Dedifferentiated amniotic fluid mesenchymal stem cell (primary cell): ENCODE measurements around the gene TMBIM6.
"Not testable (repeated sequence)": the region's sequence is repeated elsewhere in the genome, so short reads cannot be mapped to it uniquely, and the experiment has no call there.

Source experiments
- DNase-seq: peaks from one replicate; pipeline ENCODE4 v3.0.0-alpha.2; 2016; ENCODE audit errors: extremely low spot score

Gene TMBIM6

GRCh38 chr12:49776858-49777257 lies 35.5 kb downstream of the TMBIM6 start:
- no peak for DNase-seq

- no peak for DNase-seq
Measured at GRCh38 chr12:49777341-49777740, 36.0 kb downstream of the TMBIM6 start.

GRCh38 chr12:49777800-49778748 lies 36.7 kb downstream of the TMBIM6 start:
- DNase-seq, result no peak

GRCh38 chr12:49779581-49779980 lies 38.2 kb downstream of the TMBIM6 start:
- DNase-seq, result no peak

- not testable (repeated sequence) for DNase-seq
Measured at GRCh38 chr12:49780914-49781313, 39.6 kb downstream of the TMBIM6 start.

GRCh38 chr12:49783917-49784676 lies 42.7 kb downstream of the TMBIM6 start:
- DNase-seq, result peak; percentile 83

GRCh38 chr12:49784756-49785409 lies 43.5 kb downstream of the TMBIM6 start:
- DNase-seq, result peak; percentile 20

GRCh38 chr12:49787672-49788071 lies 46.3 kb downstream of the TMBIM6 start:
- DNase-seq, result no peak

- DNase-seq, result no peak
Measured at GRCh38 chr12:49789992-49790391, 48.6 kb downstream of the TMBIM6 start.

GRCh38 chr12:49790741-49791555 lies 49.6 kb downstream of the TMBIM6 start:
- DNase-seq, result no peak

GRCh38 chr12:49791700-49792099 lies 50.3 kb downstream of the TMBIM6 start:
- DNase-seq, result no peak

- no peak for DNase-seq
Measured at GRCh38 chr12:49792181-49792970, 51.0 kb downstream of the TMBIM6 start.

GRCh38 chr12:49792976-49793580 lies 51.7 kb downstream of the TMBIM6 start:
- no peak for DNase-seq

- DNase-seq, result no peak
Measured at GRCh38 chr12:49793620-49794019, 52.3 kb downstream of the TMBIM6 start.

GRCh38 chr12:49794021-49794420 lies 52.7 kb downstream of the TMBIM6 start:
- DNase-seq, result no peak

GRCh38 chr12:49794811-49795653 lies 53.7 kb downstream of the TMBIM6 start:
- no peak for DNase-seq

GRCh38 chr12:49795654-49796105 lies 54.3 kb downstream of the TMBIM6 start:
- DNase-seq, result no peak

- DNase-seq, result no peak
Measured at GRCh38 chr12:49796155-49796554, 54.8 kb downstream of the TMBIM6 start.
